GM10266 (cell line): ENCODE measurements around the gene SPATC1L.

ENCODE experiments used
- DNase-seq: peaks from one replicate; pipeline ENCODE4 v3.0.0; 2012; ENCODE audit errors: extremely low spot score
- CTCF ChIP-seq: IDR thresholded peaks from 2 replicates; pipeline ENCODE4 v1.5.1; 2012; ENCODE audit warnings: mild to moderate bottlenecking, low read depth; ENCODE audit not compliant: control insufficient read depth, insufficient read depth; ENCODE audit errors: missing control alignments

SPATC1L gene

GRCh38 chr21:46193829-46194373, 9.6 kb upstream of the SPATC1L start:
- TF ChIP-seq CTCF = no peak
- DNase-seq = no peak

- no peak for DNase-seq
- no peak for TF ChIP-seq CTCF
Measured at GRCh38 chr21:46191686-46192575, 7.7 kb upstream of the SPATC1L start.

GRCh38 chr21:46191257-46191685, 7.0 kb upstream of the SPATC1L start:
- TF ChIP-seq CTCF = no peak
- no peak for DNase-seq

GRCh38 chr21:46190491-46191131, 6.4 kb upstream of the SPATC1L start:
- no peak for DNase-seq

DNA sequence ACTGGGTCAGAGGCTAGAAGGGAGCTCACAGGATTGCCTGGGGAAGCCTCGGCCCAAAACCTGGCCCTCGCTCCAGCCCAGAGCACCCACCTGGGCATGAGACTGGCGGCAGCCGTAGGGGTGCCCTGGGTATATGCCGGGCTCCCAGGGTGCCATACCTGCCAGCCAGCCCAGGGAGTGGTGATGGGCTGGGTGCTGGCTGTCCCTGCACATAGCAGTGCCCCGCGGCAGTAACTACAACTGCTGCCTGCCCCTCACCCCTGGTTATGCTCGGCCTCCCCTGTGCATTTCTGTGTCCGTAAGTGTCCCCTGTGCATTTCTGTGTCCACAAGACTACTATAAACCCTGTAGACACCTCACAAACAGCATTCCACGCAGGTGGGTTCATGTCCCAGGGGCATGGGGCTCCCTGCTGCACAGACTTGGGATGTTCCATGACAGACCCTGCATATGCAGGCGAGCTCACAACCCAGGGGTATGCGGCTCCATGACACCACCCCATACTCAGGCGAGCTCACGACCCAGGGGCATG, 5.8 kb upstream of the SPATC1L start:
- DNase-seq = no peak
- no peak for TF ChIP-seq CTCF

More at GRCh38 chr21:46190491-46191131, 6.4 kb upstream of the SPATC1L start:
- no peak for TF ChIP-seq CTCF

- no peak for DNase-seq
- TF ChIP-seq CTCF = no peak
Measured at GRCh38 chr21:46189213-46189958, 5.1 kb upstream of the SPATC1L start.
